ENCODE measurements around the gene GPHA2. TPM values are rescaled to one million over a fixed set of nuclear protein-coding genes. Genes with fewer than 3 reads are reported as not detected.
"Not testable (repeated sequence)": the region's sequence is repeated elsewhere in the genome, so short reads cannot be mapped to it uniquely, and the experiment has no call there.

The GPHA2 gene
- not detected for total RNA-seq

DNA sequence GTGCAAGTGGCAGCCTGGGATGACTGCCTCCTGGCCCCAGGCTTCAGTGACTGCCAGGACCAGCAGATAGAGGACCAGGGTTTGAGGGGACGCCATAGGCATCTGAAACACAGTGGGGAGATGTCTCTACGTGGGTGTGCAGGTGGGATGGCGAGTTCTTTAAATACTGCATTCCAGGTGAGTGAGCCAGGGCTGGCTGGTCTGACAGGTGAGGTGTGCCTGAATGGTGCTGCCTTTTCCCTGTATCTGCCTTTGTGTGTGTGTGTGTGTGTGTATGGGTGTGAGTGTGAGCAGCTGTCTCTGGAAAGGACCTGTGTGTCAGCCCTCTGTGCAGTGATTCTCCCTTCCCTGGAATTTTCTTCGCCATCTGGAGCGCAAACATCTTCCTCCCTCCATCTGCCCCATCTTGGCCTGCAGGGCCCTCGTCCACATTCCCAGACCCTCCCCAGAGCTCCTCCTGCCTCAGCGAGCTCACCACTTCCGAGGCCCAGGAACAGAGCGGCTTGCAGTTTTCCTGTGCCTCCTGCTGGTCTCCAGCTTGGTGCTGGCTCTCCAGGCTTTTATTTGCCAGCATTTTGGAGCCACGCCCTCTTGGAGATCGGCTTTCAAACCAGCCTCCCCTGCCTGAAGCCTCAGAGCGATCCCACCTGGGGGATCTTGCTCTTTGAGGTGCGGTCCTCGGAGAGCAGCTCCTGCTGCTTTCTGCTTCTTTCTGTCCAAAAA lies at the start of gene GPHA2:
TSS of gene GPHA2 (minus strand) at position 535 of the 723 bp plus-strand sequence. CDS start at position 102, 433 bp downstream.
- Mint-ChIP-seq H3K27me3 (ENCODE audit: low read depth) (no peaks in the 10 kb centered on the region), H3K27ac (no peak within 1 kb of the TSS), H3K4me1 (ENCODE audit: low read depth) (no peaks in the 10 kb centered on the region), H3K36me3 (ENCODE audit: low read depth) (peaks cover 10% of the 10 kb centered on the region), H3K9me3 (ENCODE audit: insufficient read depth) (no peaks in the 10 kb centered on the region), H3K4me3 (no peak within 1 kb of the TSS)
- POLR2A ChIA-PET: interaction anchor here (0.6 kb wide), 1 partner anchor 9 kb away, joined by 3 read pairs; no protein-coding TSS in a partner anchor
- CTCF ChIA-PET: no interaction called here
- ATAC-seq: no peak
- DNase-seq: no peak

DNA sequence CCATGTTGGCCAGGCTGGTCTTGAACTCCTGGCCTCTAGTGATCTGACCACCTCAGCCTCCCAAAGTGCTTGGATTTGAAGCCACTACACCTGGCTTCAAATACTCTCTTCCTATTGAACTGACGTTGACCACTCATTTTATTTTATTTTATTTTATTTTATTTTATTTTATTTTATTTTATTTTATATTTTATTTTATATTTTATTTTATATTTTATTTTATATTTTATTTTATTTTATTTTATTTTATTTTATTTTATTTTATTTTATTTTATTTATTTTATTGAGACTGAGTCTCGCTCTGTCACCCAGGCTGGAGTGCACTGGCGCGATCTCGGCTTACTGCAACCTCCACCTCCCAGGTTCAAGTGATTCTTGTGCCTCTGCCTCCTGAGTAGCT lies 47.6 kb upstream of the GPHA2 start:
- H3K4me3 Mint-ChIP-seq; DNase-seq; H3K27me3 Mint-ChIP-seq (ENCODE audit: low read depth); H3K36me3 Mint-ChIP-seq (ENCODE audit: low read depth); H3K4me1 Mint-ChIP-seq (ENCODE audit: low read depth); H3K27ac Mint-ChIP-seq; POLR2A ChIA-PET; CTCF ChIA-PET; ATAC-seq; H3K9me3 Mint-ChIP-seq (ENCODE audit: insufficient read depth): not testable (repeated sequence)

- DNase-seq (no peak), ATAC-seq (no peak)
- ChIA-PET CTCF (no interaction called here), POLR2A (no interaction called here)
- no peaks in the 10 kb centered on the region for H3K36me3 Mint-ChIP-seq (ENCODE audit: low read depth)
- peaks cover 12% of the 10 kb centered on the region for H3K4me1 Mint-ChIP-seq (ENCODE audit: low read depth)
- H3K4me3 Mint-ChIP-seq: no peak overlapping the region
- no peaks in the 10 kb centered on the region for H3K9me3 Mint-ChIP-seq (ENCODE audit: insufficient read depth)
- no peak overlapping the region for H3K27ac Mint-ChIP-seq
- H3K27me3 Mint-ChIP-seq (ENCODE audit: low read depth): no peaks in the 10 kb centered on the region
Measured at GRCh38 chr11:64976651-64977050, 41.0 kb upstream of the GPHA2 start.

DNA sequence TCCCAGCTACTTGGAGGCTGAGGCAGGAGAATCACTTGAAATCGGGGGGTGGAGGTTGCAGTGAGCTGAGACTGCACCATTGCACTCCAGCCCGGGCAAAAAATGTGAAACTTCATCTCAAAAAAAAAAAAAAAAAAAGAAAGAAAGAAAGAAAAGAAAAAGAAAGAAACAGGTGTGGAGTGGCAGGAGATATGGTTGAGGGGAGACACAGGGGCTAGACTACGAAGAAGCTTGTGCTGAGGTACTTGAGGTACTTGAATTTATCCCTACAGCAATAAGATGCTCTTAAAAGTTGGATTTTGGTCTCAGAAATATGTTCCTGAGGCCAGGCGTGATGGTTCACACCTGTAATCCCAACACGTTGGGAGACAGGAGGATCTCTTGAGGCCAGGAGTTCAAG lies 38.4 kb upstream of the GPHA2 start:
- H3K4me1 Mint-ChIP-seq (ENCODE audit: low read depth): peaks cover 18% of the 10 kb centered on the region
- CTCF ChIA-PET: no interaction called here

DNA sequence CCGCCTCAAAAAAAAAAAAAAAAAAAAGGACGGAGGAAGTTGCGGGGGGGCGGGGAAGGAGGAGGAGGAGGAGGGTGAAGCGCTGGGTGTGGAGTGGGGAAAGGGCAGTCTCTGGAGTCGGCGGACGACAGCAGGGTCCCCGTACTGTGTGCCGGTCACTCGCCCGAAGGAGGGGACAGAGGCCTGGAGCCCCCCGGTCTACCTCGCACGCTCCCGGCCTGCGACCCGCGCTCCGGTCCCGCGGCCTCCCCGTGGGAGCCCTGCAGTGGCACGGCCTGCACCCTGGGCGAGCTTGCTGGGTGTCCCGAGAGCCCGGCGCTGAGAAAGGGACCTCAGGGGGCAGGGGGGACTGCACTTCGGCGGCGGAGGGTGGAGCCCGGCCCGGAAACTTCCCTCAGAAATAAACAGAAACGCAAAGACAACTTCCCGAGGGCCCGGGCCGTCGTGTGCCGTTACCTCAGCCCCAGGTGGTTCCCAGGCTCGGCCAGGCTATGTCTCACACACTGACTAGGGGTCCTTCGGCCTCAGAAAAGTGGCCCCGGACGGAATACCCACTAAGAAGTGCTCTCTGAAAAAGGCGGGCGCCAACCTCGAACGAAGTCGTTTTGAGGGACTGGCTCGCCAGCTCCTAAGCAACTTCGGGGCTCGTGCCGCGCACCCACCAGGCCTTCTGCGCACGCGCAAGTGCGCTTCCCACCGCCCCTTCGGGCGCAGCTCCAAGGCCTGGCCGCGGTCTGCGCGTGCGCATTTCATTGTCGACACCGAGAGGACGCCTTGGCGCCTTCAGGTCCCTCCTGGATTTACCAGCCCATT lies 35.9 kb upstream of the GPHA2 start, which contains the start of gene MAJIN:
TSS of gene MAJIN (minus strand) at position 688 of the 813 bp plus-strand sequence. CDS start 12,703 bp downstream, outside the sequence.
- peak; percentile 78 for ATAC-seq
- Mint-ChIP-seq H3K4me3 (peak within 1 kb of the TSS; percentile 45), H3K27ac (no peak within 1 kb of the TSS), H3K27me3 (ENCODE audit: low read depth) (no peaks in the 10 kb centered on the region), H3K4me1 (ENCODE audit: low read depth) (peaks cover 18% of the 10 kb centered on the region), H3K36me3 (ENCODE audit: low read depth) (no peaks in the 10 kb centered on the region), H3K9me3 (ENCODE audit: insufficient read depth) (no peaks in the 10 kb centered on the region)
- ChIA-PET POLR2A (no interaction called here), CTCF (interaction anchor here (1.0 kb wide), 1 partner anchor 523 kb away, joined by 3 read pairs; no protein-coding TSS in a partner anchor)
- peak; percentile 83 for DNase-seq

More for the DNA sequence above, 38.4 kb upstream of the GPHA2 start:
- Mint-ChIP-seq H3K27ac (no peak overlapping the region), H3K36me3 (ENCODE audit: low read depth) (no peaks in the 10 kb centered on the region), H3K9me3 (ENCODE audit: insufficient read depth) (no peaks in the 10 kb centered on the region), H3K4me3 (no peak overlapping the region), H3K27me3 (ENCODE audit: low read depth) (no peaks in the 10 kb centered on the region)
- POLR2A ChIA-PET: interaction anchor here (0.7 kb wide), 1 partner anchor 148 kb away, joined by 4 read pairs; the partner anchor contains the start of gene FAU
- DNase-seq (no peak), ATAC-seq (no peak)

GRCh38 chr11:64970731-64971151 lies 35.0 kb upstream of the GPHA2 start:
- DNase-seq: peak; percentile 22
- no peak for ATAC-seq
- Mint-ChIP-seq H3K27ac (no peak overlapping the region), H3K4me3 (no peak overlapping the region), H3K9me3 (ENCODE audit: insufficient read depth) (no peaks in the 10 kb centered on the region), H3K36me3 (ENCODE audit: low read depth) (no peaks in the 10 kb centered on the region), H3K4me1 (ENCODE audit: low read depth) (peaks cover 18% of the 10 kb centered on the region), H3K27me3 (ENCODE audit: low read depth) (no peaks in the 10 kb centered on the region)
- ChIA-PET POLR2A (no interaction called here), CTCF (no interaction called here)

DNA sequence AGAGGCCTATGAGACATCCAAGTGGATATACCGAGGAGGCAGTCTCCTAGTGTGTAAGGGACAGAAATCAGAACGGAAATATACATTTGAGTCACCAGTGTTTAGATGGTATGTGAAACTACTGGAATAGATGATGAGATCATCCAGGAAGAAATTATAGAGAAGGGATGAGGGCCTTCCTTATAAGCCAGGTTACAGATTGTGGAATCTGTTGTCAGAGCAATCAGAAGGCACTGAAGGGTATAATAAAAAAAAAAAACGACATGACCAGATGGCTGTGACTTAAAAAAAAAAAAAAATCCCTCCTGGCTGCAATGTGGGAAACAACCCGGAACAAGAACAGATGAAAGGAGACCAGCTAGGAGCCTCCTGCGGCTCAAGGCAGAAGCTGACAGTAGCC lies 33.5 kb upstream of the GPHA2 start:
- no peaks in the 10 kb centered on the region for H3K9me3 Mint-ChIP-seq (ENCODE audit: insufficient read depth)
- no peaks in the 10 kb centered on the region for H3K36me3 Mint-ChIP-seq (ENCODE audit: low read depth)
- POLR2A ChIA-PET: no interaction called here
- no peak overlapping the region for H3K27ac Mint-ChIP-seq
- H3K4me1 Mint-ChIP-seq (ENCODE audit: low read depth): peaks cover 17% of the 10 kb centered on the region
- no peak overlapping the region for H3K4me3 Mint-ChIP-seq
- CTCF ChIA-PET: interaction anchor here (0.6 kb wide), 1 partner anchor 19 kb away, joined by 3 read pairs; no protein-coding TSS in a partner anchor
- H3K27me3 Mint-ChIP-seq (ENCODE audit: low read depth): no peaks in the 10 kb centered on the region
- DNase-seq (no peak), ATAC-seq (no peak)

DNA sequence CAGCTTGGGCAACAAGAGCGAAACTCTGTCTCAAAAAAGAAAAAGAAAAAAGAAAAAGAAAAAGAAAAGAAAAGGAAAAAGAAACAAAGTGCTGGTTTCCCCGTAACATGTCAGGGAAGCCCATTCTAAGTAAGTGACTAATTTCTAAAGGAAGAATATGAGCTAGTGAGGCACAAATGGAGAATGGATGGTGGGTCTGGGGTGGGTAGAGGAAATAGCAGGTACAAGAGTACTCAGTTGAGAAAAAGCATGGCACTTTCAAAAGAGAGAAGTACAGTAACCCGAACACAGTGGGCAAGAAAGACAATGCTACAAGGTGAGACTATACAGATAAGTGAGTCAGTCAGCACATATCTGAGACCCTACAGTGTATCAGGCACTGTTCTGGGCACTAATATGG lies 31.7 kb upstream of the GPHA2 start:
- CTCF ChIA-PET: interaction anchor here (1.6 kb wide), 1 partner anchor 32 kb away, joined by 3 read pairs; no protein-coding TSS in a partner anchor
- Mint-ChIP-seq H3K9me3 (ENCODE audit: insufficient read depth) (no peaks in the 10 kb centered on the region), H3K27me3 (ENCODE audit: low read depth) (no peaks in the 10 kb centered on the region), H3K4me3 (no peak overlapping the region), H3K27ac (no peak overlapping the region), H3K4me1 (ENCODE audit: low read depth) (peaks cover 16% of the 10 kb centered on the region), H3K36me3 (ENCODE audit: low read depth) (no peaks in the 10 kb centered on the region)
- DNase-seq (no peak), ATAC-seq (no peak)
- POLR2A ChIA-PET: no interaction called here

DNA sequence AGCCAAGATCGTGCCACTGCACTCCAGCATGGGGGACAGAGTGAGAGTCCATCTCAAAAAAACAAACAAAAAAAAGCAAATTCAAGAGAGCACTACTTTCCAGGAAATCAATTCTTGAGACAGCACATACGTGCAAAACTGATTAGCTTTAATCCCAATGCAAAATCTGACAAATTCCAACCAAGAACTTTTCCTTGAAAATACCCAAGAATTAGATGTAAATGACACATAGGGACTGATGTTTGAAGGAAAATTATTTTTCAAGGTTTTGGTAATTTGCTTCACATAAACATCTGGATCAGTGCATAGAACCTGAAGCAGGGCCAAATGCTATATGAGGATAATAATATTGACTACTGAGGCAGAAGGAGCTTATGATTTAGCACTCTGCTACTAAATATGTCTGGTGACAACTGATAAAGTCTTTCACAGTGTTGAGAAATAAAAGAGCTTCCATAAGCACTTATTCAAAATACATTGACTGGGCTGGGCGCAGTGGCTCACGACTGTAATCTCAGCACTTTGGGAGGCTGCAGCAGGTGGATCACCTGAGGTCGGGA lies 27.5 kb upstream of the GPHA2 start:
- ChIA-PET CTCF (interaction anchor here (1.2 to 1.5 kb wide), 3 partner anchors 10 to 50 kb away, joined by 3 to 5 read pairs (median 3); no protein-coding TSS in a partner anchor), POLR2A (interaction anchor here (0.5 to 0.6 kb wide), 2 partner anchors 34 to 114 kb away, joined by 3 to 6 read pairs; no protein-coding TSS in a partner anchor)
- Mint-ChIP-seq H3K27me3 (ENCODE audit: low read depth) (peaks cover 2% of the 10 kb centered on the region), H3K27ac (no peak overlapping the region), H3K9me3 (ENCODE audit: insufficient read depth) (no peaks in the 10 kb centered on the region), H3K4me3 (no peak overlapping the region), H3K36me3 (ENCODE audit: low read depth) (no peaks in the 10 kb centered on the region), H3K4me1 (ENCODE audit: low read depth) (peaks cover 4% of the 10 kb centered on the region)
- ATAC-seq (no peak), DNase-seq (no peak)

GRCh38 chr11:64960719-64961118 lies 25.0 kb upstream of the GPHA2 start:
- Mint-ChIP-seq H3K27ac (no peak overlapping the region), H3K4me1 (ENCODE audit: low read depth) (peaks cover 4% of the 10 kb centered on the region), H3K27me3 (ENCODE audit: low read depth) (peaks cover 2% of the 10 kb centered on the region), H3K4me3 (no peak overlapping the region), H3K36me3 (ENCODE audit: low read depth) (no peaks in the 10 kb centered on the region), H3K9me3 (ENCODE audit: insufficient read depth) (no peaks in the 10 kb centered on the region)
- ChIA-PET CTCF (no interaction called here), POLR2A (no interaction called here)
- no peak for ATAC-seq
- no peak for DNase-seq

GRCh38 chr11:64959498-64959897 lies 23.8 kb upstream of the GPHA2 start:
- ATAC-seq (no peak), DNase-seq (no peak)
- ChIA-PET CTCF (no interaction called here), POLR2A (no interaction called here)
- no peak overlapping the region for H3K4me3 Mint-ChIP-seq
- no peaks in the 10 kb centered on the region for H3K36me3 Mint-ChIP-seq (ENCODE audit: low read depth)
- no peak overlapping the region for H3K27ac Mint-ChIP-seq
- H3K9me3 Mint-ChIP-seq (ENCODE audit: insufficient read depth): no peaks in the 10 kb centered on the region
- H3K4me1 Mint-ChIP-seq (ENCODE audit: low read depth): no peaks in the 10 kb centered on the region
- peaks cover 5% of the 10 kb centered on the region for H3K27me3 Mint-ChIP-seq (ENCODE audit: low read depth)

GRCh38 chr11:64954201-64954600 lies 18.5 kb upstream of the GPHA2 start:
- Mint-ChIP-seq H3K4me1 (ENCODE audit: low read depth) (no peaks in the 10 kb centered on the region), H3K36me3 (ENCODE audit: low read depth) (no peaks in the 10 kb centered on the region), H3K27me3 (ENCODE audit: low read depth) (peaks cover 6% of the 10 kb centered on the region), H3K27ac (no peak overlapping the region), H3K4me3 (no peak overlapping the region), H3K9me3 (ENCODE audit: insufficient read depth) (no peaks in the 10 kb centered on the region)
- DNase-seq (no peak), ATAC-seq (no peak)
- POLR2A ChIA-PET: no interaction called here
- CTCF ChIA-PET: interaction anchor here (0.7 kb wide), 2 partner anchors 58 to 163 kb away, joined by 3 read pairs; partner anchors contain the start of gene ZNHIT2
